Smooth muscle cell (in vitro differentiated cells): ENCODE results near the gene SCYGR5. TPM values are rescaled to one million over a fixed set of nuclear protein-coding genes. Genes with fewer than 3 reads are reported as not detected.
"Not testable (repeated sequence)": the region's sequence is repeated elsewhere in the genome, so short reads cannot be mapped to it uniquely, and the experiment has no call there.

Source experiments
- DNase-seq: peaks from one replicate; lab custom pipeline; 2025; ENCODE audit not compliant: unreplicated experiment; lab: John Stamatoyannopoulos, UW
- H2AFZ ChIP-seq: fragments of 200-600 bp; sonication (generic); 2 replicates; pipeline ENCODE4 v1.6.0; 2016; ENCODE audit warnings: antibody characterized with exemption, low read depth, mild to moderate bottlenecking
- H3F3A ChIP-seq: fragments of 200-600 bp; sonication (generic); 2 replicates; pipeline ENCODE4 v1.6.0; 2017; ENCODE audit warnings: antibody characterized with exemption, low read depth
- H3K27ac ChIP-seq: fragments of 200-600 bp; sonication (generic); 2 replicates; pipeline ENCODE4 v1.5.1; 2016; ENCODE audit warnings: low read depth, mild to moderate bottlenecking
- H3K27me3 ChIP-seq: fragments of 200-600 bp; sonication (generic); 2 replicates; pipeline ENCODE4 v1.6.1; 2016; ENCODE audit warnings: low read depth, mild to moderate bottlenecking
- H3K36me3 ChIP-seq: fragments of 200-600 bp; sonication (generic); 2 replicates; pipeline ENCODE4 v1.5.1; 2016; ENCODE audit warnings: low read depth
- H3K4me1 ChIP-seq: fragments of 200-600 bp; sonication (generic); 2 replicates; pipeline ENCODE4 v1.5.1; 2016; ENCODE audit warnings: low read depth
- H3K4me2 ChIP-seq: fragments of 200-600 bp; sonication (generic); 2 replicates; pipeline ENCODE4 v1.6.0; 2016; ENCODE audit warnings: mild to moderate bottlenecking
- H3K4me3 ChIP-seq: fragments of 200-600 bp; sonication (generic); 2 replicates; pipeline ENCODE4 v1.5.1; 2016; ENCODE audit warnings: mild to moderate bottlenecking
- H3K79me2 ChIP-seq: fragments of 200-600 bp; sonication (generic); 2 replicates; pipeline ENCODE4 v1.6.0; 2016; ENCODE audit warnings: low read depth, mild to moderate bottlenecking
- H3K9ac ChIP-seq: fragments of 200-600 bp; sonication (generic); 2 replicates; pipeline ENCODE4 v1.6.0; 2016; ENCODE audit warnings: low read depth
- H3K9me3 ChIP-seq: fragments of 200-600 bp; sonication (generic); replicated peaks from 2 replicates; pipeline ENCODE4 v1.5.1; 2016; ENCODE audit warnings: low read depth
- H4K20me1 ChIP-seq: fragments of 200-600 bp; sonication (generic); 2 replicates; pipeline ENCODE4 v1.6.0; 2016; ENCODE audit warnings: low read depth
- WGBS: methylation state at CpG from one replicate; pipeline ENCODE4 v1.1.7; 2016; ENCODE audit warnings: low lambda C conversion rate; 5-methylcytosine and 5-hydroxymethylcytosine counted together
- polyA plus RNA-seq: library from polyadenylated mRNA; unstranded; fragments of >200 nt; fragmentation: Nextera tagmentation; extraction: Ambion mirVana; gene quantifications from 2 replicates; pipeline ENCODE4 v1.2.1, GENCODE V29; 2016
- total RNA-seq: library from RNA; depleted of rRNA; stranded (reverse); fragments of >200 nt; gene quantifications from 2 replicates; pipeline ENCODE4 v1.2.3, GENCODE V29; 2014
- TF ChIP-seq, protein P1 (sequence below): fragments of 200-600 bp; sonication (generic); IDR thresholded peaks from 2 replicates; pipeline ENCODE4 v1.5.1; 2017; ENCODE audit warnings: borderline replicate concordance, mild to moderate bottlenecking, antibody characterized with exemption; ENCODE audit not compliant: insufficient read depth, poor library complexity, severe bottlenecking

Gene SCYGR5, protein sequence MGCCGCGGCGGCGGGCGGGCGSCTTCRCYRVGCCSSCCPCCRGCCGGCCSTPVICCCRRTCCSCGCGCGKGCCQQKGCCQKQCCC
- not detected in 2 replicates for total RNA-seq
- polyA plus RNA-seq, result not detected in 2 replicates

DNA sequence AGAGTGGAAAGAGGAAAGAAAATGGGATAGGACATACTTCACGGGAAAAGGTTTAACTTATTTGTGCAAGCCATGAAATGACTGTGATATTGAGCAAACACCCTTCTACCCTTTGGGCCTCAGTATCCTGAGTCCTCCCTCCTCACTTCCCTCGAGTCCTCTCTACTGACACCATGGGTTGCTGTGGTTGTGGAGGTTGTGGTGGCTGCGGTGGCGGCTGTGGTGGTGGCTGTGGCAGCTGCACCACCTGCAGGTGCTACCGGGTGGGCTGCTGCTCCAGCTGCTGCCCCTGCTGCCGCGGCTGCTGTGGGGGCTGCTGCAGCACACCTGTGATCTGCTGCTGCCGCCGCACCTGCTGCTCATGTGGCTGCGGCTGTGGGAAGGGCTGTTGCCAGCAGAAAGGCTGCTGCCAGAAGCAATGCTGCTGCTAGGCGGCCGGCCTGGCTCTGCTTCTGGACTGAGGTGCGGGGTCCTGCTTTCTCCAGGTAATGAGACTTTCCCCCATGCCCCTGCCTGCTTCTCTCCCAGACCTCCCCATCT is at the start of gene SCYGR5:
TSS of gene SCYGR5 (plus strand) at position 174 of the 540 bp plus-strand sequence. CDS start at position 174, 0 bp downstream.
- H3K27ac ChIP-seq, H3K9ac ChIP-seq, H3K9me3 ChIP-seq, H3K79me2 ChIP-seq, H3K4me2 ChIP-seq, H3K4me1 ChIP-seq, H3K36me3 ChIP-seq, H3K27me3 ChIP-seq, DNase-seq, H3F3A ChIP-seq, H4K20me1 ChIP-seq, H2AFZ ChIP-seq, H3K4me3 ChIP-seq: not testable (repeated sequence)
- 93% methylated on average over 13 of the region's 13 CpGs for WGBS

DNA sequence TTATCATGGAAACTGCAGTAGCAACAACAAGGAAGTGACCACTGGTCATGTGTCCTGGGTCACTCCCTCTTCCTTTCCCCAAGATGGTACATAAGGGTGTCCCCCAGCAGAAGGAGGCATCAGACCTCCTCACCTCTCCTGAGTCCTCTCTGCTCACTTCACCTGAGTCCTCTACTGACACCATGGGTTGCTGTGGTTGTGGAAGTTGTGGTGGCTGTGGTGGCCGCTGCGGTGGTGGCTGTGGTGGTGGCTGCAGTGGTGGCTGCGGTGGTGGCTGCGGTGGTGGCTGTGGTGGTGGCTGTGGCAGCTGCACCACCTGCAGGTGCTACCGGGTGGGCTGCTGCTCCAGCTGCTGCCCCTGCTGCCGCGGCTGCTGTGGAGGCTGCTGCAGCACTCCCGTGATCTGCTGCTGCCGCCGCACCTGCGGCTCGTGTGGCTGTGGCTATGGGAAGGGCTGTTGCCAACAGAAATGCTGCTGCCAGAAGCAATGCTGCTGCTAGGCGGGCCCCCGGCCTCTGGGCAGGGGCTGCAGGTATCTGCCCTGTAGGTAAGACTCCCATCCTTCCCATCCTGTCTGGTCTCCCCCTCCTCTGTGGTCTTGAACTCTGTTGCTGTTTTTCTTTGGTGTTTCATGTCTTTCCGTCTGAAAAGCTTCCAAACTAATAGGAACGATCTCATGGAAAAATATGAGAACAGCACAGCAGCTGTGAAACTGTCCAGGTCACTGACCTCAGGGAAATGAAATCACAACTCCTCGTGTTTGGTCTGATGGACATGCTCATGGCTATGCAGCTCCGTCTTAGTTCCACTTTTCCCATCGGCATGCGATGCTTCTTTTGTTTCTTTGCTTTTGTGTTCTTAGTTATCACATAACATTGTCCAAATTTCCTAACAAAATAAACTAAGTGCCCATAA is 49.0 kb upstream of the SCYGR5 start, which contains the start of gene SCYGR4:
TSS of gene SCYGR4 (plus strand) at position 183 of the 915 bp plus-strand sequence. CDS start at position 183, 0 bp downstream.
- Histone ChIP-seq H3K4me2 (peak within 1 kb of the TSS; percentile 36), H3K27ac (no peak within 1 kb of the TSS), H3K36me3 (no peaks in the 10 kb centered on the region), H2AFZ (peak within 1 kb of the TSS; percentile 70), H3K4me3 (no peak within 1 kb of the TSS), H3K79me2 (no peaks in the 10 kb centered on the region), H4K20me1 (no peaks in the 10 kb centered on the region), H3F3A (no peaks in the 10 kb centered on the region), H3K9ac (no peak within 1 kb of the TSS), H3K9me3 (no peaks in the 10 kb centered on the region), H3K4me1 (no peaks in the 10 kb centered on the region), H3K27me3 (no peaks in the 10 kb centered on the region)
- DNase-seq, result no peak
- WGBS, result 88% methylated on average over 16 of the region's 20 CpGs
- TF ChIP-seq, protein P1, sequence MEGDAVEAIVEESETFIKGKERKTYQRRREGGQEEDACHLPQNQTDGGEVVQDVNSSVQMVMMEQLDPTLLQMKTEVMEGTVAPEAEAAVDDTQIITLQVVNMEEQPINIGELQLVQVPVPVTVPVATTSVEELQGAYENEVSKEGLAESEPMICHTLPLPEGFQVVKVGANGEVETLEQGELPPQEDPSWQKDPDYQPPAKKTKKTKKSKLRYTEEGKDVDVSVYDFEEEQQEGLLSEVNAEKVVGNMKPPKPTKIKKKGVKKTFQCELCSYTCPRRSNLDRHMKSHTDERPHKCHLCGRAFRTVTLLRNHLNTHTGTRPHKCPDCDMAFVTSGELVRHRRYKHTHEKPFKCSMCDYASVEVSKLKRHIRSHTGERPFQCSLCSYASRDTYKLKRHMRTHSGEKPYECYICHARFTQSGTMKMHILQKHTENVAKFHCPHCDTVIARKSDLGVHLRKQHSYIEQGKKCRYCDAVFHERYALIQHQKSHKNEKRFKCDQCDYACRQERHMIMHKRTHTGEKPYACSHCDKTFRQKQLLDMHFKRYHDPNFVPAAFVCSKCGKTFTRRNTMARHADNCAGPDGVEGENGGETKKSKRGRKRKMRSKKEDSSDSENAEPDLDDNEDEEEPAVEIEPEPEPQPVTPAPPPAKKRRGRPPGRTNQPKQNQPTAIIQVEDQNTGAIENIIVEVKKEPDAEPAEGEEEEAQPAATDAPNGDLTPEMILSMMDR, result no peak

DNA sequence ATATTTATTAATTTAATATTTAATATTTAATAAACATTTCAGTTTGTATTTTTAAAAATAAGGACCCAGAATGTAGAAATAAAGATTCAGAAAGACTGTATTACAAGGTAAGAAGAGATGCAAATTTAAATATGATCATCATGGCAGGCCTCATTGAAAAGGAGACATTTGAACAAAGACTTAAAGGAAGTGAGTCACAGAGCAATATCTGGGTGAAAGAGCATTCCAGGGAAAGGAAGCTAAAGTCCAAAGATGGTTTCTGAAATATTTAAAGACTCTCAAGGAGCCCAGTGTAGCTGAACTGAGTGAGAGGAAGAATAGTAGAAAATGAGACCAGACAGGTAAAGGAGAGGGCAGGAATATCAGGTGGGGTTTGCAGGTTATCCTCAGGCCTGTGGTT is 43.4 kb upstream of the SCYGR5 start:
- peak overlapping the region; percentile 24 for H3K9ac ChIP-seq
- H3K79me2 ChIP-seq, result no peaks in the 10 kb centered on the region
- no peak overlapping the region for H3K4me3 ChIP-seq
- TF ChIP-seq, protein P1, result no peak
- H3K4me1 ChIP-seq, result no peaks in the 10 kb centered on the region
- H3K36me3 ChIP-seq, result no peaks in the 10 kb centered on the region
- no peaks in the 10 kb centered on the region for H4K20me1 ChIP-seq
- no peaks in the 10 kb centered on the region for H3K9me3 ChIP-seq
- peak overlapping the region; percentile 50 for H2AFZ ChIP-seq
- H3F3A ChIP-seq, result no peaks in the 10 kb centered on the region
- no peaks in the 10 kb centered on the region for H3K27me3 ChIP-seq
- peak overlapping the region; percentile 79 for H3K27ac ChIP-seq
- DNase-seq, result no peak
- H3K4me2 ChIP-seq, result peak overlapping the region; percentile 64

DNA sequence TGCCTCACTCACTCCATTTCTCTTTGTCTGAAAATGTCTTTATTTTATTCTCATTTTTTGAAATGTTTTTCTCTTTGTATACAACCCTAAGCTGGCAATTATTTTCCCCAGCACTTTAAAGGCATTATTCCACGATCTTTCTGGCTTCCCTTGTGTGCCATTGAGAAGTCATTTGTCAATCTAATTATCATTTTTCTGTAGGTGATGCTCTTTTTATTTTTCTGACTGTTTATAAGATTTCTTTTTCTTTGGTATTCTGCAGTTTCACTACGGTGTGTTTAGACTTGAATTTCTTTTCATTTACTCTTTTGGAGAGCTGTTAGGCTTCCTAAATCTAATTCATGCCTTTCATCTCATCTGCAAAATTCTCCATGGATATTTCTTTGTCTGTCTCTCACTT is 41.2 kb upstream of the SCYGR5 start:
- Histone ChIP-seq H3K36me3 (no peaks in the 10 kb centered on the region), H3K27me3 (no peaks in the 10 kb centered on the region), H3K27ac (no peak overlapping the region), H4K20me1 (no peaks in the 10 kb centered on the region), H3F3A (no peaks in the 10 kb centered on the region), H3K79me2 (no peaks in the 10 kb centered on the region), H3K4me1 (peaks cover 4% of the 10 kb centered on the region), H3K9ac (no peak overlapping the region), H2AFZ (no peak overlapping the region), H3K4me3 (no peak overlapping the region), H3K4me2 (no peak overlapping the region), H3K9me3 (no peaks in the 10 kb centered on the region)
- TF ChIP-seq, protein P1, result no peak
- 63% methylated on average over 2 of the region's 2 CpGs for WGBS
- DNase-seq, result no peak
